Esophagus squamous epithelium (tissue), 5 donors: Measurements from ENCODE around the gene NR2F1-AS1. TPM values are rescaled to one million over a fixed set of nuclear protein-coding genes. Genes with fewer than 3 reads are reported as not detected.
"Not testable (repeated sequence)": the region's sequence is repeated elsewhere in the genome, so short reads cannot be mapped to it uniquely, and the experiment has no call there.

Experiments
- DNase-seq: peaks from one replicate; lab custom pipeline; 2025; lab: John Stamatoyannopoulos, UW
- H3K27ac ChIP-seq, 4 donors: fragments of 200-600 bp; sonication (generic); one replicate each; pipeline ENCODE4 v1.5.1; 2016 to 2019; ENCODE audit warnings: mild to moderate bottlenecking in 1 of 4
- H3K27me3 ChIP-seq, 4 donors: fragments of 200-600 bp; sonication (generic); 1 replicate in 3 of 4; 2 replicates in 1 of 4; pipeline versions ENCODE4 v1.5.1 to v1.6.0; 2017 to 2021; ENCODE audit warnings: antibody characterized with exemption in 1 of 4
- H3K36me3 ChIP-seq, 3 donors: fragments of 200-600 bp; sonication (generic); one replicate each; pipeline ENCODE4 v1.5.1; 2016 to 2019
- H3K4me1 ChIP-seq, 3 donors: fragments of 200-600 bp; sonication (generic); one replicate each; pipeline ENCODE4 v1.5.1; 2017 to 2019
- H3K4me3 ChIP-seq, 4 donors: fragments of 200-600 bp; sonication (generic); 1 replicate in 3 of 4; 2 replicates in 1 of 4; pipeline ENCODE4 v1.5.1; 2016 to 2019; ENCODE audit warnings: mild to moderate bottlenecking in 2 of 4, moderate library complexity in 1 of 4
- H3K9me3 ChIP-seq, 3 donors: fragments of 200-600 bp; sonication (generic); one replicate each; pipeline ENCODE4 v1.5.1; 2016 to 2019
- POLR2A ChIP-seq, 4 donors: fragments of 450-650 bp; IDR thresholded peaks; one replicate each; pipeline ENCODE4 v1.6.1; 2017; ENCODE audit warnings: antibody characterized with exemption in 4 of 4, mild to moderate bottlenecking in 4 of 4, moderate library complexity in 3 of 4
- WGBS, 2 donors: methylation state at CpG; one replicate each; pipeline ENCODE4 v1.1.5; 2018; 5-methylcytosine and 5-hydroxymethylcytosine counted together
- intact Hi-C: fragments of 100-400 bp; cut with DNase I; formaldehyde crosslinking; loops from one replicate; pipeline ENCODE4 v1.15.0; 2022
- total RNA-seq, 4 donors: library from RNA; depleted of rRNA; stranded (reverse); fragments of >200 nt; gene quantifications; one replicate each; pipeline ENCODE4 v1.1.0, GENCODE V29; 2016
- TF ChIP-seq, protein P1 (sequence below), 6 experiments: fragments of 450-650 bp in 4 of 6; fragments of 200-600 bp in 2 of 6; sonication (generic) in 2 of 6; IDR thresholded peaks; one replicate each; pipeline ENCODE4 v1.5.1; 2016 to 2019; ENCODE audit warnings: antibody characterized with exemption in 6 of 6, mild to moderate bottlenecking in 4 of 6, moderate library complexity in 4 of 6
- donor health status: DM: yes; HTN: yes; CAD: no.

NR2F1-AS1 gene
- total RNA-seq, 4 donors from 2014 or later: 0.49 to 11.3 (median 1.5) TPM

DNA sequence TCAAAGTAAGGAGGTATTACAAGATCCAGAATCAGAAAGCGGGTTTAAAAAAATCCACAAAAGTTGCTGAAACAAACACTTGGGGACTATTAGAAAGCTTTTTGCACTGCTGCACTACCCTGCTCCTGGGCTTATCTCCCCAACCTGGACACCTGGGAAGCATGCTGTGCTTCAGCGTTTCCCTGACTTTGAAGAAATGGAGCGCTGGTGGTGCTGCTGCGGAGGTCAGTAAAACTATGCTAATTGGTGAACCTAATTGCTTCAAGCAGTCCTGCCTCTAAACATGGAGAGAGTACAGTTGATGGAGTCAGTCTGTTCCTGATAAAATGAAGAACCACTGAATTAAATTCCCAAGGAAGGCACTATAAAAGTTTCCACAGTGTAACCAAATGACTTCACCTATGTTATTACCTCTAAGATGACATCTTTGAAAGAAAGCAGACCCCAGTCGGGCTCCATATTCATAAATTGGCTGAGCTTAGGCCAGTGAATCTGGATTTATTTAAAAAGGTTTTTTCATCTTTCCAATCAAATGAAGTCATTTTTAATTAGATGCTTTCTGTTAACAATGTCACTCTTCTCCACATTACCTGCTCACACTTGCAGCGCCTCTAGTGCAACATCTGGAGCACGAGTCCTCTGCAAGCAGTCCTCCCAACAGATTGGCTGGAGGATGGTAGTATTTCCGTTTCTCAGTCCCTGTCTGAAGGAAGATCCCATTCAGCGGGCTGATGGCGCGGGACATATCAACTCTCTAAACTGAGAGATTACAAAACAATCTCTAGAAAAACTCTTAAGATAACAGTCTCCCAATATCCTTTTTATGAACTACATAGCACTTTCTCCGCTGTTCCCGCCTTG lies 11.5 kb downstream of the NR2F1-AS1 start:
- DNase-seq: no peak
- H3K27me3 ChIP-seq: peaks cover 0 to 68% (median 8%) of the 10 kb centered on the region in 4 donors
- TF ChIP-seq POLR2A (IDR thresholded peaks at IDR 0.05): no peak
- TF ChIP-seq, protein P1, sequence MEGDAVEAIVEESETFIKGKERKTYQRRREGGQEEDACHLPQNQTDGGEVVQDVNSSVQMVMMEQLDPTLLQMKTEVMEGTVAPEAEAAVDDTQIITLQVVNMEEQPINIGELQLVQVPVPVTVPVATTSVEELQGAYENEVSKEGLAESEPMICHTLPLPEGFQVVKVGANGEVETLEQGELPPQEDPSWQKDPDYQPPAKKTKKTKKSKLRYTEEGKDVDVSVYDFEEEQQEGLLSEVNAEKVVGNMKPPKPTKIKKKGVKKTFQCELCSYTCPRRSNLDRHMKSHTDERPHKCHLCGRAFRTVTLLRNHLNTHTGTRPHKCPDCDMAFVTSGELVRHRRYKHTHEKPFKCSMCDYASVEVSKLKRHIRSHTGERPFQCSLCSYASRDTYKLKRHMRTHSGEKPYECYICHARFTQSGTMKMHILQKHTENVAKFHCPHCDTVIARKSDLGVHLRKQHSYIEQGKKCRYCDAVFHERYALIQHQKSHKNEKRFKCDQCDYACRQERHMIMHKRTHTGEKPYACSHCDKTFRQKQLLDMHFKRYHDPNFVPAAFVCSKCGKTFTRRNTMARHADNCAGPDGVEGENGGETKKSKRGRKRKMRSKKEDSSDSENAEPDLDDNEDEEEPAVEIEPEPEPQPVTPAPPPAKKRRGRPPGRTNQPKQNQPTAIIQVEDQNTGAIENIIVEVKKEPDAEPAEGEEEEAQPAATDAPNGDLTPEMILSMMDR (IDR thresholded peaks at IDR 0.05): no peak
- intact Hi-C loops: no loop called here
- no peak overlapping the region for H3K27ac ChIP-seq
- peaks cover 16 to 46% (median 22%) of the 10 kb centered on the region in 3 donors for H3K4me1 ChIP-seq
- WGBS, 2 donors: 67 to 80% methylated on average over 13 of the region's 13 CpGs
- no peak overlapping the region for H3K4me3 ChIP-seq
- no peaks in the 10 kb centered on the region for H3K36me3 ChIP-seq
- no peaks in the 10 kb centered on the region for H3K9me3 ChIP-seq

DNA sequence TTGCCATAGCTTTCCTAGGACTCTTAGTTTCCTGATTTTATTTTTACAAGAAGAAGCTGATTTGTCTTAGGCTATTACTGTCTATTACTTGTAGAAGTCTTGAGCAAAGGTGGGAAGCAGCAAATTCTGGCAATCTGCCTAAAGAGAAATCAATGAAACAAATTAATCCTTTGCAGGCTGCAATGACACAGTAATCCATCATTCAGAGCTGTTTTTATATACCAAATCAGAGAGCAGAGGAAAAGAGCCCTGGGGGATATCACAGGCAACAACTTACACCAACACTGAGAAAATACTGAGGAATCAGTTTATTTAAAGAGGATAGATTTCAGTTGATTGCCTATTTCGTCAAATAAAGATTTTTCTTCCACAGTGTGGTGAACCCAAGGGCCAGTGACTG lies 13.6 kb downstream of the NR2F1-AS1 start:
- Histone ChIP-seq H3K4me3 (no peak overlapping the region), H3K27me3 (peaks cover 0 to 46% (median 6%) of the 10 kb centered on the region in 4 donors), H3K4me1 (peaks cover 9 to 27% (median 15%) of the 10 kb centered on the region in 3 donors), H3K9me3 (no peaks in the 10 kb centered on the region), H3K27ac (no peak overlapping the region), H3K36me3 (no peaks in the 10 kb centered on the region)
- 63 to 64% methylated on average over 1 of the region's 1 CpG for WGBS, 2 donors
- intact Hi-C loops: no loop called here
- no peak for TF ChIP-seq POLR2A (IDR thresholded peaks at IDR 0.05)
- TF ChIP-seq, protein P1 (IDR thresholded peaks at IDR 0.05): no peak
- no peak for DNase-seq

GRCh38 chr5:93566091-93566490 lies 14.9 kb downstream of the NR2F1-AS1 start:
- Histone ChIP-seq H3K4me3 (no peak overlapping the region), H3K36me3 (no peaks in the 10 kb centered on the region), H3K27me3 (peaks cover 0 to 33% (median 3%) of the 10 kb centered on the region in 4 donors), H3K27ac (no peak overlapping the region), H3K4me1 (peaks cover 3 to 16% (median 8%) of the 10 kb centered on the region in 3 donors), H3K9me3 (no peaks in the 10 kb centered on the region)
- intact Hi-C loops: no loop called here
- DNase-seq: no peak
- TF ChIP-seq, protein P1 (IDR thresholded peaks at IDR 0.05): no peak
- TF ChIP-seq POLR2A (IDR thresholded peaks at IDR 0.05): no peak

GRCh38 chr5:93557021-93557604 lies 23.9 kb downstream of the NR2F1-AS1 start:
- Histone ChIP-seq H3K36me3 (no peaks in the 10 kb centered on the region), H3K4me1 (no peaks in the 10 kb centered on the region), H3K27me3 (no peaks in the 10 kb centered on the region), H3K9me3 (no peaks in the 10 kb centered on the region), H3K4me3 (no peak overlapping the region), H3K27ac (no peak overlapping the region)
- DNase-seq: no peak
- intact Hi-C loops: no loop called here
- no peak for TF ChIP-seq POLR2A (IDR thresholded peaks at IDR 0.05)
- TF ChIP-seq, protein P1 (IDR thresholded peaks at IDR 0.05): no peak
- 82 to 91% methylated on average over 2 of the region's 2 CpGs for WGBS, 2 donors

DNA sequence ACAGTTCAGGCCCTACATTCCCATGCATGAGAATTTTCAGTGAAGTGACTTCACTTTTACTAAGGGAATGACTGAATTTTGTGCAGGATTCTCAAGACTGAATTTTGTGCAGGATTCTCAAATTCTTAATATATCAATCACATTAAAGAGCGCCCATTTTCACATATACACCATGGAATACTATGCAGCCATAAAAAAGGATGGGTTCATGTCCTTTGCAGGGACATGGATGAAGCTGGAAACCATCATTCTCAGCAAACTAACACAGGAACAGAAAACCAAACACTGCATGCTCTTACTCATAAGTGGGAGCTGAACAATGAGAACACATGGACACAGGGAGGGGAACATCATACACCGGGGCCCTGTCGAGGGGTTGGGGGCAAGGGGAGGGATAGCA lies 31.4 kb downstream of the NR2F1-AS1 start:
- H3K4me3 ChIP-seq, intact Hi-C loops, H3K27me3 ChIP-seq, H3K9me3 ChIP-seq, H3K36me3 ChIP-seq, DNase-seq, H3K4me1 ChIP-seq, H3K27ac ChIP-seq: not testable (repeated sequence)
- 90 to 95% methylated on average over 3 of the region's 3 CpGs for WGBS, 2 donors
